AG04449 (cell line): Measurements from ENCODE around the gene HARBI1.

Experiments used
- CTCF ChIA-PET: fragments of 350-600 bp; formaldehyde crosslinking; extraction: SDS; loops from one replicate; lab custom pipeline; 2021; ENCODE audit warnings: antibody characterized with exemption; lab: Yijun Ruan, JAX
- POLR2A ChIA-PET: fragments of 400-600, 350-600 bp; formaldehyde crosslinking; extraction: SDS; loops from one replicate; lab custom pipeline; 2020; ENCODE audit warnings: antibody characterized with exemption, inconsistent platforms; lab: Yijun Ruan, JAX
- DNase-seq: peaks from one replicate; pipeline ENCODE4 v3.0.0-alpha.2; 2010; ENCODE audit warnings: low read depth, low spot score
- H3K4me3 ChIP-seq: 2 replicates; pipeline ENCODE4 v1.5.1; 2011; ENCODE audit warnings: low read depth, mild to moderate bottlenecking, control low read depth, low read length
- CTCF ChIP-seq: IDR thresholded peaks from one replicate; pipeline ENCODE4 v1.5.1; 2011; ENCODE audit warnings: mild to moderate bottlenecking, moderate library complexity, low read length, control low read depth, inconsistent platforms; ENCODE audit not compliant: insufficient read depth; ENCODE audit errors: missing control alignments

HARBI1 gene

GRCh38 chr11:46553814-46554212, 63.2 kb downstream of the HARBI1 start:
- no peak overlapping the region for H3K4me3 ChIP-seq
- TF ChIP-seq CTCF, result no peak
- ChIA-PET POLR2A (no interaction called here), CTCF (interaction anchor here (1.1 to 4.3 kb wide), 3 partner anchors 14 to 186 kb away, joined by 3 to 24 read pairs (median 14); no protein-coding TSS in a partner anchor)
- no peak for DNase-seq
